C4-2B (cell line): ENCODE results near the gene PKD1L1.

Experiments
- ZFX ChIP-seq: fragments of 450-650 bp; IDR thresholded peaks from 2 replicates; pipeline ENCODE4 v1.6.1; 2017
- TF ChIP-seq, protein P1 (sequence below): fragments of 450-650 bp; conservative IDR thresholded peaks from 2 replicates; pipeline ENCODE4 v1.5.1; 2017; ENCODE audit warnings: mild to moderate bottlenecking

DNA sequence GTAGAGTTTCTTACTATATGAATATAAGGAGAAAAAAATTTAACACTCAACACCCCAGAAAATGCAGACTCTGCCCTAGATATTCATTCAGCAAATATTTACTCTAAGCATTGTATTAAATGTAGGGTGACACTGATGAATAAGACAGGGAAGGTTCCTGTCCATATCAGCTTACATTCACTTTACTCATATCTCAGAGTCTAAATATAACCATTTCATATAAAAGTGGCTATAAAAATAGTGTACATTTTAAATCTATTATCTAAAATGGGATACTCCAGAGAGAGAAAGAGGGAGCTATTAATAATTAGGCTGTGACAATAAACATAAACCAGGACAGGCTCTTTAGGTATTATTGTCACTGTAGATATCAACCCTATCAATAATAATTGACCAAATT lies 104.0 kb downstream of the PKD1L1 start:
- TF ChIP-seq, protein P1, sequence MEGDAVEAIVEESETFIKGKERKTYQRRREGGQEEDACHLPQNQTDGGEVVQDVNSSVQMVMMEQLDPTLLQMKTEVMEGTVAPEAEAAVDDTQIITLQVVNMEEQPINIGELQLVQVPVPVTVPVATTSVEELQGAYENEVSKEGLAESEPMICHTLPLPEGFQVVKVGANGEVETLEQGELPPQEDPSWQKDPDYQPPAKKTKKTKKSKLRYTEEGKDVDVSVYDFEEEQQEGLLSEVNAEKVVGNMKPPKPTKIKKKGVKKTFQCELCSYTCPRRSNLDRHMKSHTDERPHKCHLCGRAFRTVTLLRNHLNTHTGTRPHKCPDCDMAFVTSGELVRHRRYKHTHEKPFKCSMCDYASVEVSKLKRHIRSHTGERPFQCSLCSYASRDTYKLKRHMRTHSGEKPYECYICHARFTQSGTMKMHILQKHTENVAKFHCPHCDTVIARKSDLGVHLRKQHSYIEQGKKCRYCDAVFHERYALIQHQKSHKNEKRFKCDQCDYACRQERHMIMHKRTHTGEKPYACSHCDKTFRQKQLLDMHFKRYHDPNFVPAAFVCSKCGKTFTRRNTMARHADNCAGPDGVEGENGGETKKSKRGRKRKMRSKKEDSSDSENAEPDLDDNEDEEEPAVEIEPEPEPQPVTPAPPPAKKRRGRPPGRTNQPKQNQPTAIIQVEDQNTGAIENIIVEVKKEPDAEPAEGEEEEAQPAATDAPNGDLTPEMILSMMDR, result no peak
- no peak for TF ChIP-seq ZFX
